ENCODE results near the gene EID2.

EID2 gene

DNA sequence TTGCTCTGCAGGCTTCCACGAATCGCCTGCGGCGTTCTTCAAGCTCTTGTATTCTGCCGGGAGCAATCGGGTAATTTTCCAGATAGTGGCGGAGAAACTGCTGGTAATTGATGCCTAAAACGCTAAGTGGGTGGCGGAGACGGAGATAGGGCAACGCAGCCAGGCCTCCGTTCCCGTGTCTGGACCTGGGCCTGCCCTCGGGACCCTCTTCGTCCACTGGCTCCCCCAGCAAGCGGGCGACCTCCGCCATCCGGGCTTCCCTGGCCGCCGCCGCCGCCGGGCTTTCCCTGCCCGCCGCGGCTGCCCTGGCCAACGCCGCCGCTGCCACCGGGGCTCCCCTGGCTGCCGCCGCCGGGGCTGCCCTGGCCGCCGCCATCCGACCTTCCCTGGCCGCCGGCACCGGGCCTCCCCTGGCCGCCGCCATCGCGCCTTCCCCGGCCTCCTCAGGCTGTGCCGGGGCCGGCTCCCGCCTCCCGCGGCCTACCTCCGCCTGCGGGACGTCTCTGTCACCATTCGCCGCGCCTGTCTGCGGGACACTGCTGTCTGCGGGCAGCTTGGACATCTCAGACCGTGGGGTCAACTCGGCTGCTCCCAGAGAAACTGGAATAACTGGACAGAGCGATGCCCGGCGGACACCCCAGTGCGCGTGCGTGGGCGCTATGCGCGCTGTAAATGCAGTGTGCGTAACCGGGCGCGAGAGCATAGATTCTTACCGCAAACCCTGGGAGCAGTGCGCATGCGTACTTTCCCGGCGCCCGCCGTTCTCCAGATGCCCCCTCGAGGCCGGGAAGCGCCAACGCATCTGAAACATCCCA is at the start of gene EID2:
Gene EID2, minus strand, starts transcription at position 644 of the 815 bp plus-strand sequence. Its CDS starts 82 bp downstream, at position 562.
- DNase-seq (ENCODE audit: low read depth), result peak; percentile 84

GRCh38 chr19:39588066-39588465 is 48.1 kb upstream of the EID2 start:
- DNase-seq (ENCODE audit: low read depth), result no peak

DNA sequence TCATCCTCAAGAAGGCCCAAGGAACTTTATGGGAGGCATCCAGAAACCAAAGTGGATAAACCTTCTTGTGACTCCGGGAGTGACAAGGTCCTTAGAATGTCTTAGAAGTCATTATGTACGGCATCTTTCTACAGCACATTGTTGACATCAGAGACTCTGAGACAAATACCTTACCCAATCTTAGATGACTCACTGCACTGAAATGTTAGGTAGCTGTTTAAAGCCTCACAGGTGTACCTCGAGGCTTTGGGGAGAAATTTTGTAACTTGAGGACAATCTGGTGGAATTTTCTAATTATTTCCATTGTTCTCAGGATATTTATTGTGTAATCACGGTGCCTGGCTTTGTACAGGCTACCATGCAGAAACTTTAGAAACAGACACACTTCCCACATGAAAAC is 47.5 kb upstream of the EID2 start:
- DNase-seq (ENCODE audit: low read depth), result no peak

- DNase-seq (ENCODE audit: low read depth), result no peak
Measured at GRCh38 chr19:39582891-39583625, 43.1 kb upstream of the EID2 start.

- DNase-seq (ENCODE audit: low read depth), result no peak
Measured at GRCh38 chr19:39582442-39582841, 42.5 kb upstream of the EID2 start.

GRCh38 chr19:39568604-39569003 is 28.6 kb upstream of the EID2 start:
- DNase-seq (ENCODE audit: low read depth), result no peak

- DNase-seq (ENCODE audit: low read depth), result no peak
Measured at GRCh38 chr19:39566064-39566463, 26.1 kb upstream of the EID2 start.

DNA sequence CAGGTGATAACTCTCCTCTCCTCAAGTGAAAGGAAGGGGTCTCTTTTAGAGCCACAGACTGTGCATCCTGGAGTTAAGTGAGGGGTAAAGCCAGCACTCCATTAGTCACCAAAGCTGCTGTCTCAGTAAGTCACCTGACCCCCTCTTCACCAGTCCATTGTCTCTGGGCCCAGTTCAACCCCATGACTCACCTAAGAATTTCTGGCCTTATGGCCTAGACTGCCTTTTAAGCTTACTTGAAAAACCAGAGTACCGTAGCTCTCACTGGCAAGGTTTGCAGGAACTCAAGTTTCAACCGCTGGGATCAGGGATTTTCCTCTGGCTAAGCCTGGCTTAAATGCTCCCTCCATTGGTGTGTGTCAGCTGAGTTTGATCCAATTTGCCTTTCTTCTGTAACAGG is 23.4 kb upstream of the EID2 start:
- peak; percentile 68 for DNase-seq (ENCODE audit: low read depth)

DNA sequence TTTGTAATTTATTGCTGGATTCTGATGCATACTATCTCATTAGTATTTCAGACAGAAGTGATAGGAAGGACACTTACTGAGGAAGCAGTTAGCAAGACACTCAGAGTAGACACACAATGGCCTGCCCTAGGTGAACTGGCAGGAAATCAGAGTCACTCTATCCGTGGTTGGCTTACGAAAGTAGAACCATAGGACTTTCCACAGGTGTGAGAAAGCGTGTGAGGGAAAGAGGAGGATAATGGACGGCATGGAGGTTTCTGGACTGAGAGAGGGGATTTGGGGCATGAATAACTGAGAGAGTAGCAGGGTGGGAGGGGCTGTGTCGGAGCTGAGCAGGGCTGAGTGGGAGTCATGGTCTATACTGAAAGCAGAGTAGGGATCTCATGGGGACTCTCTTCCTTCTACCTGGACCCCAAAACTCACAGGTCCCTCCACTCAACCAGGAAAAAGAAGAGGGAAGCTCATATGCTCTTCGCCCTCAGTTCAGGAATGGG is 18.7 kb upstream of the EID2 start:
- no peak for DNase-seq (ENCODE audit: low read depth)

- no peak for DNase-seq (ENCODE audit: low read depth)
Measured at GRCh38 chr19:39557811-39558623, 18.1 kb upstream of the EID2 start.

- DNase-seq (ENCODE audit: low read depth), result no peak
Measured at GRCh38 chr19:39555883-39556282, 15.9 kb upstream of the EID2 start.

DNA sequence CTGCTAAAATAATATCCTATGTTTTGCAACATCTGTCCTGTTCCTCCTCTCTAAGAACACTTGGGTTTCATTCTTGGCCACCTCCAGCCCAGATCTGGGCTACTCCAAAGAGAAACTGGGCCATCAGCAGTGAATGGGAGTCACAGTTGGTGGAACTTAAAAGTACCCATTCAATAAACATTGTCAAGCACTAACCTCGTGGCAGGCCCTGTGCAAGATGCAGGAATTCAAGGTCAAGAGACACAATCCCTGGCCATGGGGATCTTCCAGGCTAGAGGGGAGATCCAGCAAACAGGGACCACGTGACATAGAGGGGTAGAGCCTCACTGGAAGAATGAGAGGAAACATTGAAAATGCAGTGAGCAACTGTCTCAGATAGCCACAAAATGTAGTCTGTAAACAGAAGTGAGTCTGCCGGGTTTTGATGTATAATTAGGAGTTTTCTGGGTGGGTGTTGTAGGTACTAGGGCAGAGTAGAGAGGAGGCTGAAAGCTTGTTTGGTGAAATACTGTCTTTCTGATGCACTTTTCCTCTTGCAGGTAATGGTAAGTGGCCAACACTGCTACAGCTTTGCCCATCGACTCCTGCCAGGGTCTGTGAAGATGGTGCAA is 14.8 kb upstream of the EID2 start:
- DNase-seq (ENCODE audit: low read depth), result no peak

GRCh38 chr19:39553082-39553652 is 13.2 kb upstream of the EID2 start:
- DNase-seq (ENCODE audit: low read depth), result no peak

DNA sequence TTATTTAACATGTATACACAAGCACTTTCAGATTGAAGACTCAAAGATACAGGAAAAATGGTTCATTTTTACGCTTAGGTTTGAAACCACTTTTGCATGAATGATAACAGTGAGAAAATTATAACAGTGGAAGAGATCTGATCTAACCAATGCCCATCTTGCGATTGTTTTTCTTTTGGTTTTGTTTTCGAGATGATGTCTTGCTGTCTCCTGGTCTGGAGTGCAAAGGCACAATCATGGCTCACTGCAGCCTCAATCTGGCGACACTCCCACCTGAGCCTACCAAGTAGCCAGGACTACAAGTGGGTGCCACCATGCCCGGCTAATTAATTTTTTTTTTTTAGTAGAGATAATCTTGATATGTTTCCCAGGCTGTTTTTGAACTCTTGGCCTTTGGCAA is 10.2 kb upstream of the EID2 start:
- DNase-seq (ENCODE audit: low read depth), result no peak

DNA sequence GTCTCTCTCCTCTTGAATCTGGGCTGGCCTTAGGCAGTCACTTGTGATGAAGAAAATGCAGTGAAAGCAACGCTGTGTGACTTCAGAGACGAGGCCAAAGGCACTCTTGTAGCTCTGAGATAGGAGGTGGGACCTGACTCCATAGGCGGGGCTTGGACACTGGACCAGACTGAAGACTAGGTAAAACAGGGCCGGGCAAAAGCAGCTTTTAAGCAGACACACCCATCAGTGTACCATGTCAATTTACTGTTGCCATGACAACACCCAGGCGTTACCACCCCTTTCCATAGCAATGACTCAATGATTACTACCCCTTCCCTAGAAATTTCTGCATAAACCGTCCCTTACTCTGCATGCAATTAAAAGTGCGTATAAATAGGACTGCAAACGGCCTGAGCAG is 6.6 kb upstream of the EID2 start:
- no peak for DNase-seq (ENCODE audit: low read depth)

DNA sequence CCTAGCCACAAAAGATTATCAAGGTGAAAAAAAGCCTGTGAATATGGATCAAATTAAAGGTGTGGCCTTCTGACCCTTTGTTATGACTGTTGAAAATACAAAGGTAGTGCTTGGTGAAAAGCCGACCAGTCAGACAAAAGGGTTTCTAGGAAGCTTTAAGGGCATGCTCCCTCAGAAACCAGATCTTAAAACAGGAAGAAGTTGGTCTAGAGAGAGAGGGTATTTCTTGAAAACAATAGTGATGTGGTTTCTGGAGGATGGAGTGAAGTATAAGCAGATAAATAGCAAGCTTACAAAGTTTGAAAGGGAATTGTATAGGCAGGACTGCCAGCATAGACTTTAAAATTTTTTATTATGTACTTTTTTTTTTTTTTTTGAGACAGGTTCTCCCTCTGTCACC is 5.0 kb upstream of the EID2 start:
- DNase-seq (ENCODE audit: low read depth), result no peak

GRCh38 chr19:39544226-39544903 is 4.4 kb upstream of the EID2 start:
- no peak for DNase-seq (ENCODE audit: low read depth)

DNA sequence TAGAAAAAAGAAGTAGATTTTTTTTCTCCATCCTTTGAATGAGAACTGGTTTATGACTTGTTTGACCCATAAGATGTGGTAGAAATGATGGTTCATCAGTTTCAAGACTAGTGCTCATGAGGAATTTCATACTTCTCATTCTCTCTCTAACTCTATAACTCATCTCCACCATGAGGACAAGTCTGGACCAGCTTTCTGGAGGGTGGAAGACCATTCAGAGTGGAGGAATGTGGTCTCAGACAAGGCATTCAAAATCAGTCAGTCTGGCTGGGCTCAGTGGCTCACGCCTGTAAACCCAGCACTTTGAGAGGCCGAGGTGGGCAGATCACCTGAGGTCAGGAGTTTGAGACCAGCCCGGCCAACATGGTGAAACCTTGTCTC is 3.5 kb upstream of the EID2 start:
- no peak for DNase-seq (ENCODE audit: low read depth)

- no peak for DNase-seq (ENCODE audit: low read depth)
Measured at GRCh38 chr19:39542206-39542605, 2.2 kb upstream of the EID2 start.

GRCh38 chr19:39540333-39540673 is 342 bp upstream of the EID2 start:
- DNase-seq (ENCODE audit: low read depth), result no peak

DNA sequence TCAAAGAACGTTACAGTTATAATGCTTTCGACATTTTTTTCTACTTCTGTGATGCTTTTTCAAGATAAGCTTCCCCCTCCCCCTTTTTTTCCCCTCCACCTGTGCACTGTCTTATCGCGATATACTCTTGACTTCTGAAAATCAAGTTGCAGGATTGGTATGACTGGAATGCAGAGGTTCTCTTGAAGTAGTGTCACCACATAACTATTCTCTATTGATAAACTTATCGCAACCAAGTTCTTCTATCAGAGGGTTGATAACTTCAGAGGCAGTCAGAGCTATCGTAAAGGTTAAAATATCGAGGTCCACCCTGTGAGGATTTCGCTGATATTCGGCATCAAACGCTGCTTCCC is 820 bp downstream of the EID2 start:
- DNase-seq (ENCODE audit: low read depth), result peak; percentile 31
